Gastroesophageal sphincter (tissue), 3 donors: ENCODE data around the gene IMP4.

ENCODE experiments used
- EP300 ChIP-seq: sonication (generic); formaldehyde crosslinking; IDR thresholded peaks from one replicate; pipeline ENCODE4 v1.6.1; 2017; ENCODE audit warnings: antibody characterized with exemption, mild to moderate bottlenecking
- POLR2A ChIP-seq, 2 donors: fragments of 450-650 bp; IDR thresholded peaks; one replicate each; pipeline ENCODE4 v1.6.1; 2017; ENCODE audit warnings: antibody characterized with exemption in 2 of 2, mild to moderate bottlenecking in 2 of 2, moderate library complexity in 1 of 2
- POLR2AphosphoS5 ChIP-seq: sonication (generic); formaldehyde crosslinking; IDR thresholded peaks from one replicate; pipeline ENCODE4 v1.6.1; 2017; ENCODE audit warnings: antibody characterized with exemption
- TF ChIP-seq, protein P1 (sequence below), 4 experiments: fragments of 200-600 bp in 2 of 4; fragments of 450-650 bp in 2 of 4; sonication (generic) in 1 of 4; IDR thresholded peaks; one replicate each; pipeline ENCODE4 v1.5.1; 2017 to 2019; ENCODE audit warnings: antibody characterized with exemption in 4 of 4, mild to moderate bottlenecking in 2 of 4, moderate library complexity in 2 of 4

- TF ChIP-seq POLR2A (IDR thresholded peaks at IDR 0.05) (no peak), POLR2AphosphoS5 (no peak), EP300 (no peak)
- TF ChIP-seq, protein P1, sequence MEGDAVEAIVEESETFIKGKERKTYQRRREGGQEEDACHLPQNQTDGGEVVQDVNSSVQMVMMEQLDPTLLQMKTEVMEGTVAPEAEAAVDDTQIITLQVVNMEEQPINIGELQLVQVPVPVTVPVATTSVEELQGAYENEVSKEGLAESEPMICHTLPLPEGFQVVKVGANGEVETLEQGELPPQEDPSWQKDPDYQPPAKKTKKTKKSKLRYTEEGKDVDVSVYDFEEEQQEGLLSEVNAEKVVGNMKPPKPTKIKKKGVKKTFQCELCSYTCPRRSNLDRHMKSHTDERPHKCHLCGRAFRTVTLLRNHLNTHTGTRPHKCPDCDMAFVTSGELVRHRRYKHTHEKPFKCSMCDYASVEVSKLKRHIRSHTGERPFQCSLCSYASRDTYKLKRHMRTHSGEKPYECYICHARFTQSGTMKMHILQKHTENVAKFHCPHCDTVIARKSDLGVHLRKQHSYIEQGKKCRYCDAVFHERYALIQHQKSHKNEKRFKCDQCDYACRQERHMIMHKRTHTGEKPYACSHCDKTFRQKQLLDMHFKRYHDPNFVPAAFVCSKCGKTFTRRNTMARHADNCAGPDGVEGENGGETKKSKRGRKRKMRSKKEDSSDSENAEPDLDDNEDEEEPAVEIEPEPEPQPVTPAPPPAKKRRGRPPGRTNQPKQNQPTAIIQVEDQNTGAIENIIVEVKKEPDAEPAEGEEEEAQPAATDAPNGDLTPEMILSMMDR (IDR thresholded peaks at IDR 0.05) = no peak
Measured at GRCh38 chr2:130303169-130303568, 39.5 kb upstream of the IMP4 start.
